MCF 10A (cell line): ENCODE results near the gene PMF1. TPM values are rescaled to one million over a fixed set of nuclear protein-coding genes. Genes with fewer than 3 reads are reported as not detected.

Experiments
- BruUV-seq: library from RNA; stranded (reverse); fragments of 400-500 nt; replicated peaks from 2 replicates; lab custom pipeline; 2021; lab: Mats Ljungman, UMichigan
- CTCF ChIA-PET: fragments of 300-600 bp; sonication (Branson Sonifier 250); formaldehyde crosslinking; extraction: SDS; loops from one replicate; lab custom pipeline; 2021; ENCODE audit warnings: antibody characterized with exemption, inconsistent platforms; lab: Yijun Ruan, JAX
- POLR2A ChIA-PET: fragments of 300-600, 350-650 bp; sonication (Branson Sonifier 250); formaldehyde crosslinking; extraction: SDS; loops from one replicate; lab custom pipeline; 2020; ENCODE audit warnings: antibody characterized with exemption, inconsistent platforms; lab: Yijun Ruan, JAX
- DNase-seq: peaks from one replicate; pipeline ENCODE4 v3.0.0-alpha.2; 2018; ENCODE audit not compliant: unreplicated experiment
- H3K27ac Mint-ChIP-seq: one replicate; pipeline ENCODE4 v1.8.0; 2022; ENCODE audit warnings: mild to moderate bottlenecking, low read depth, mixed read lengths; ENCODE audit not compliant: unreplicated experiment
- H3K27me3 Mint-ChIP-seq: one replicate; pipeline ENCODE4 v1.8.0; 2022; ENCODE audit warnings: mixed read lengths; ENCODE audit not compliant: insufficient read depth, unreplicated experiment
- H3K36me3 Mint-ChIP-seq: one replicate; pipeline ENCODE4 v1.8.0; 2022; ENCODE audit warnings: mild to moderate bottlenecking, moderate library complexity, mixed read lengths; ENCODE audit not compliant: insufficient read depth, unreplicated experiment
- H3K4me1 Mint-ChIP-seq: one replicate; pipeline ENCODE4 v1.8.0; 2022; ENCODE audit warnings: mixed read lengths; ENCODE audit not compliant: insufficient read depth, unreplicated experiment
- H3K4me3 Mint-ChIP-seq: one replicate; pipeline ENCODE4 v1.8.0; 2022; ENCODE audit warnings: mild to moderate bottlenecking, moderate library complexity, mixed read lengths; ENCODE audit not compliant: unreplicated experiment
- H3K9me3 Mint-ChIP-seq: one replicate; pipeline ENCODE4 v1.8.0; 2022; ENCODE audit warnings: mixed read lengths; ENCODE audit not compliant: unreplicated experiment
- CTCF ChIP-seq: fragments of 200-600 bp; IDR thresholded peaks from one replicate; pipeline ENCODE4 v1.8.0; 2022; ENCODE audit warnings: antibody characterized with exemption, mild to moderate bottlenecking; ENCODE audit not compliant: unreplicated experiment
- intact Hi-C: fragments of 100-400 bp; cut with micrococcal nuclease; formaldehyde crosslinking; loops from 2 replicates; pipeline ENCODE4 v1.14.1; 2022
- total RNA-seq: library from RNA; stranded (reverse); gene quantifications from 2 replicates; pipeline ENCODE4 v1.2.3, GENCODE V29; 2022

The PMF1 gene
- total RNA-seq, 1 experiment from 2014 or later, result 77.7 TPM

DNA sequence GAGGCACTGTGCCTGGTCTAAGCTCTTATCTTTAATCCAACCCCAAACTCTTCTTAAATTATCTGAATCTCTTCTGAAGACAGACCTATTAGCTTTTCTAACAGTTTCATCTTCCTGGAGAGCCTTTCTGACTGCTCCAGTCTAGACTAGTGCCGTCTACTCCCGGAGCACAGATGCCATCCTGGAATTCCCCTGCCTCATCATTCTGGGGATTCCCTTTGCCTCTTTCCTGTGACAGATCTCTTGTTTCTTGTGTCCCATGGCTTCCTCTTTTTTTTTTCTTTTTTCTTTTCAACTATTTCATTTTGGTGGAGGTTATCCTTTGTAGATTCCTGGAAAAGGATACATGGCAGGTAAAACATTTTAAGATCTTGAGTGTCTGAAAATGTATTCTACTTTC is 47.7 kb upstream of the PMF1 start:
- H3K27ac Mint-ChIP-seq, result no peak overlapping the region
- no peaks in the 10 kb centered on the region for H3K9me3 Mint-ChIP-seq
- no peaks in the 10 kb centered on the region for H3K36me3 Mint-ChIP-seq
- DNase-seq, result no peak
- H3K4me1 Mint-ChIP-seq, result peaks cover under 1% of the 10 kb centered on the region
- intact Hi-C loops, result no loop called here
- ChIA-PET POLR2A (interaction anchor here (0.8 to 1.8 kb wide), 5 partner anchors 11 to 29 kb away, joined by 3 to 5 read pairs (median 3); partner anchors contain the start of gene SLC25A44), CTCF (interaction anchor here (0.6 to 3.9 kb wide), 8 partner anchors 14 to 75 kb away, joined by 3 to 22 read pairs (median 4); no protein-coding TSS in a partner anchor)
- TF ChIP-seq CTCF, result no peak
- no TSS peak for BruUV-seq
- peaks cover 18% of the 10 kb centered on the region for H3K27me3 Mint-ChIP-seq
- no peak overlapping the region for H3K4me3 Mint-ChIP-seq

- Mint-ChIP-seq H3K9me3 (no peaks in the 10 kb centered on the region), H3K36me3 (no peaks in the 10 kb centered on the region)
These were observed 45.3 kb upstream of the PMF1 start for GRCh38 chr1:156167536-156167935.

DNA sequence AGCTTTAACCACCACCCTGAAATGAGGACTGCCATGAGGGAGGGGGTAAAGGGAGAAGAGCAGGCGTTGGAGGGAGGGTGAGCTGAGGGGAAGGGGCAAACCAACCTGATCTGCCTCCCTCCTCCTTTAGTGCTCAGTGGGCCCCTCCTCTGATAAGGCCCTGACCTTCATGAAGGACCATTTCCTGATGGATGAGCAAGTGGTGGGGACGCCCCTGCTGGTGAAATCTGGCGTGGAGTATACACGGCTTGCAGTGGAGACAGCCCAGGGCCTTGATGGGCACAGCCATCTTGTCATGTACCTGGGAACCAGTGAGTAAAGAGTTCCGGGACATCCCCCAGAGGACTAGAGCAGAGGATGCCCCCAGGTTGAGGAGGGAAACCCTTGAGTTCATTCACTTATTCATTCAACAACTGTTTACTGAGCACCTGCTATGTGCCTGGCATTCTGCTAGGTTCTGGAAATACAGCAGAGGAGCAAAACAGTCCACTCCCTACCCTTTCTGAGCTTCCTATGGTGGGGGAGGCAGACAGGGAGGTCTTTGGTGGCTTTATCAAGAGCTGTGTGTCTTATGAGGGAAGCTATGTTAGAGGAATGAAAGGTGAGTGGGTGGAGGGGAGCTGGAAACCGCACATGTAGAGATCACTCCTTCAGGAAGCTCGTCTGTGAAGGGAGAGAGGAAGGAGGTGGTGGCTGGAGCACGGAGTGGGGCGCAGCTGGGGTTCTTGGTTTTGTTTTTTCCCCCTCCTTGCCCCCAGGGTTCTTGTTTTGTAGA is 39.9 kb upstream of the PMF1 start:
- no peak overlapping the region for H3K4me3 Mint-ChIP-seq
- no TSS peak for BruUV-seq
- no peaks in the 10 kb centered on the region for H3K9me3 Mint-ChIP-seq
- no peak overlapping the region for H3K27ac Mint-ChIP-seq
- intact Hi-C loops, result no loop called here
- peaks cover 5% of the 10 kb centered on the region for H3K36me3 Mint-ChIP-seq
- ChIA-PET POLR2A (interaction anchor here (0.6 to 1.6 kb wide), 5 partner anchors 20 to 349 kb away, joined by 3 to 4 read pairs (median 4); partner anchors contain the start of gene SLC25A44), CTCF (interaction anchor here (0.5 to 1.9 kb wide), 9 partner anchors 24 to 1693 kb away, joined by 3 to 12 read pairs (median 3); no protein-coding TSS in a partner anchor)
- no peaks in the 10 kb centered on the region for H3K4me1 Mint-ChIP-seq
- no peak for TF ChIP-seq CTCF
- peaks cover 30% of the 10 kb centered on the region for H3K27me3 Mint-ChIP-seq
- DNase-seq, result no peak

More at GRCh38 chr1:156167536-156167935, 45.3 kb upstream of the PMF1 start:
- BruUV-seq, result no TSS peak
- H3K27me3 Mint-ChIP-seq, result peaks cover 18% of the 10 kb centered on the region
- H3K4me1 Mint-ChIP-seq, result no peaks in the 10 kb centered on the region
- POLR2A ChIA-PET, result no interaction called here
- CTCF ChIA-PET, result interaction anchor here (0.7 kb wide), 1 partner anchor 95 kb away, joined by 3 read pairs; no protein-coding TSS in a partner anchor
- TF ChIP-seq CTCF, result no peak
- intact Hi-C loops, result no loop called here
- no peak overlapping the region for H3K4me3 Mint-ChIP-seq
- H3K27ac Mint-ChIP-seq, result no peak overlapping the region
- no peak for DNase-seq

- intact Hi-C loops, result no loop called here
- DNase-seq, result no peak
- Mint-ChIP-seq H3K4me3 (no peak overlapping the region), H3K27me3 (peaks cover 13% of the 10 kb centered on the region), H3K4me1 (no peaks in the 10 kb centered on the region), H3K36me3 (peaks cover 5% of the 10 kb centered on the region), H3K9me3 (no peaks in the 10 kb centered on the region), H3K27ac (no peak overlapping the region)
- BruUV-seq, result no TSS peak
- TF ChIP-seq CTCF, result no peak
- CTCF ChIA-PET, result interaction anchor here (0.6 to 2.1 kb wide), 7 partner anchors 16 to 1307 kb away, joined by 3 to 12 read pairs (median 4); partner anchors contain the start of gene KCNN3
- POLR2A ChIA-PET, result interaction anchor here (1.4 kb wide), 1 partner anchor 31 kb away, joined by 5 read pairs; no protein-coding TSS in a partner anchor
These were observed 36.1 kb upstream of the PMF1 start for GRCh38 chr1:156176610-156177210.
